ENCODE measurements around the gene AKAP8.
"Not testable (repeated sequence)": the region's sequence is repeated elsewhere in the genome, so short reads cannot be mapped to it uniquely, and the experiment has no call there.

AKAP8 gene

GRCh38 chr19:15403151-15403531 lies 23.6 kb upstream of the AKAP8 start:
- no peak for DNase-seq

GRCh38 chr19:15402411-15403150 lies 23.0 kb upstream of the AKAP8 start:
- DNase-seq, result no peak

- DNase-seq, result no peak
Measured at GRCh38 chr19:15401397-15401710, 21.8 kb upstream of the AKAP8 start.

GRCh38 chr19:15400521-15401396 lies 21.2 kb upstream of the AKAP8 start:
- no peak for DNase-seq

GRCh38 chr19:15399635-15400034 lies 20.0 kb upstream of the AKAP8 start:
- no peak for DNase-seq

- no peak for DNase-seq
Measured at GRCh38 chr19:15399234-15399515, 19.6 kb upstream of the AKAP8 start.

- DNase-seq, result no peak
Measured at GRCh38 chr19:15398501-15399233, 19.1 kb upstream of the AKAP8 start.

GRCh38 chr19:15397782-15398181 lies 18.2 kb upstream of the AKAP8 start:
- DNase-seq, result no peak

GRCh38 chr19:15397236-15397635 lies 17.6 kb upstream of the AKAP8 start:
- DNase-seq, result no peak

GRCh38 chr19:15396436-15396835 lies 16.8 kb upstream of the AKAP8 start:
- no peak for DNase-seq

- not testable (repeated sequence) for DNase-seq
Measured at GRCh38 chr19:15395251-15395650, 15.7 kb upstream of the AKAP8 start.

- no peak for DNase-seq
Measured at GRCh38 chr19:15394426-15394825, 14.8 kb upstream of the AKAP8 start.

- no peak for DNase-seq
Measured at GRCh38 chr19:15393963-15394362, 14.4 kb upstream of the AKAP8 start.

GRCh38 chr19:15390814-15391213 lies 11.2 kb upstream of the AKAP8 start:
- no peak for DNase-seq

- no peak for DNase-seq
Measured at GRCh38 chr19:15381864-15382263, 2.3 kb upstream of the AKAP8 start.

- DNase-seq, result no peak
Measured at GRCh38 chr19:15381429-15381828, 1.8 kb upstream of the AKAP8 start.

- DNase-seq, result peak; percentile 39
Measured at GRCh38 chr19:15379999-15380647, 536 bp upstream of the AKAP8 start.

GRCh38 chr19:15378534-15379082 lies 979 bp downstream of the AKAP8 start:
- peak; percentile 26 for DNase-seq

GRCh38 chr19:15374796-15375440 lies 4.7 kb downstream of the AKAP8 start:
- no peak for DNase-seq

GRCh38 chr19:15374105-15374651 lies 5.4 kb downstream of the AKAP8 start:
- DNase-seq, result no peak

- DNase-seq, result no peak
Measured at GRCh38 chr19:15373644-15374043, 5.9 kb downstream of the AKAP8 start.

GRCh38 chr19:15372891-15373301 lies 6.7 kb downstream of the AKAP8 start:
- no peak for DNase-seq

Data from DMS 273 treated with DMSO at 0.1 percent for 48 hours (cell line).